GM12874 (cell line): ENCODE results near the gene CACNA1C.

Source experiments
- TF ChIP-seq, protein P1 (sequence below): IDR thresholded peaks from 2 replicates; pipeline ENCODE4 v1.5.1; 2011; ENCODE audit warnings: low read depth, mild to moderate bottlenecking, control low read depth, low read length, moderate library complexity; ENCODE audit not compliant: insufficient read depth

CACNA1C gene

GRCh38 chr12:2013086-2013485 lies 39.7 kb upstream of the CACNA1C start:
- TF ChIP-seq, protein P1, sequence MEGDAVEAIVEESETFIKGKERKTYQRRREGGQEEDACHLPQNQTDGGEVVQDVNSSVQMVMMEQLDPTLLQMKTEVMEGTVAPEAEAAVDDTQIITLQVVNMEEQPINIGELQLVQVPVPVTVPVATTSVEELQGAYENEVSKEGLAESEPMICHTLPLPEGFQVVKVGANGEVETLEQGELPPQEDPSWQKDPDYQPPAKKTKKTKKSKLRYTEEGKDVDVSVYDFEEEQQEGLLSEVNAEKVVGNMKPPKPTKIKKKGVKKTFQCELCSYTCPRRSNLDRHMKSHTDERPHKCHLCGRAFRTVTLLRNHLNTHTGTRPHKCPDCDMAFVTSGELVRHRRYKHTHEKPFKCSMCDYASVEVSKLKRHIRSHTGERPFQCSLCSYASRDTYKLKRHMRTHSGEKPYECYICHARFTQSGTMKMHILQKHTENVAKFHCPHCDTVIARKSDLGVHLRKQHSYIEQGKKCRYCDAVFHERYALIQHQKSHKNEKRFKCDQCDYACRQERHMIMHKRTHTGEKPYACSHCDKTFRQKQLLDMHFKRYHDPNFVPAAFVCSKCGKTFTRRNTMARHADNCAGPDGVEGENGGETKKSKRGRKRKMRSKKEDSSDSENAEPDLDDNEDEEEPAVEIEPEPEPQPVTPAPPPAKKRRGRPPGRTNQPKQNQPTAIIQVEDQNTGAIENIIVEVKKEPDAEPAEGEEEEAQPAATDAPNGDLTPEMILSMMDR = no peak

DNA sequence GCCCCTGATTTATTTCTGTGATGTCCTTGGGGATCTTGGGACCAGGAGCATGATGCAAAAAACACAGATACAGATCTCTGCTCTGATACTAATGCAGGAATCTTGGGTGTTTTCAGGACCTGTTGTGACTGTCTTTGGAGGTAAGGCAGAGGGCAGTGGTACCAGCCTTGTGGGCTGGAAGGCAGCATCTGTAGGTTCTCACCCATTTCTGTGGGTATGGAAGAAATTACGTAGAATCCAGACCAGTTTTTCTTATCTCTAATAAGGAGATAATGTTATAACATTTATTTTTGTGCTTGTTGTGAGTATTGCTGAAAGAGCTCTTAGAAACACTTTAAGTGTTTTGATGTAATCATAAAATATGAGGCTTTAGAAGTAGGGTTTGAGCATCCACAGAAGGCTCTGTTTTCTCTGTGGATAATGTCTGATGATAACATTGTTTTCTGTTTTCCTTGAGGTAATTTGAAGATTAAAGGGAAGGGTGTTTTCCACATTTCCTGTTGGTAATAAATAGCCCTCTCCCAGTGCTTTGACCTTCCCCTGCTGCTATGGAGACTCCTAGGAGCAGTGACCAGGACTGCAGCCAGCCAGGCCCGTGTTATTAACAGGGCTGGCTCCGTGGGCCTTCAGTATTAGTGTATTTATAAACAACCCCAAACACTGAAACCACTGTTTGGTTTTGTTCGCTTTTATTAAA lies 39.1 kb upstream of the CACNA1C start:
- TF ChIP-seq, protein P1 = no peak

DNA sequence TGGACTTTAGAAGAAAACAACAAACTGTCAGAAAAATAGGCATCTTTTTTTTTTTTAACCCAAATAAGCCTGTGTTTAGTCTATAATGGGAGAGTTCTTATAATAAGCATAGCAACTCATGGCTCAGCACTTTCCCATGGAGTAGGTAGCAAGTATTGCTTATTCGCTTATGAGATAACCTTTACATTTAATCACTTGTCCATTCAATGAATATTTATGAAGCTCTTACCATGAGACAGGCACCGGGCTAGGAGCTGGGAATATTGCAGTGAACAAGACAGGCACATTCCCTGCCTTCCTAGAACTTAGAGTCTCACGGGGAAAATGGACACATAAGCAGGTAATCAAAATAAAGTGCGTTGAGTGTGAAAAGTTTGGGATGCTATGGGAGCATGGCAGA lies 38.6 kb upstream of the CACNA1C start:
- TF ChIP-seq, protein P1 = no peak

GRCh38 chr12:2016862-2017545 lies 35.8 kb upstream of the CACNA1C start:
- TF ChIP-seq, protein P1 = no peak

DNA sequence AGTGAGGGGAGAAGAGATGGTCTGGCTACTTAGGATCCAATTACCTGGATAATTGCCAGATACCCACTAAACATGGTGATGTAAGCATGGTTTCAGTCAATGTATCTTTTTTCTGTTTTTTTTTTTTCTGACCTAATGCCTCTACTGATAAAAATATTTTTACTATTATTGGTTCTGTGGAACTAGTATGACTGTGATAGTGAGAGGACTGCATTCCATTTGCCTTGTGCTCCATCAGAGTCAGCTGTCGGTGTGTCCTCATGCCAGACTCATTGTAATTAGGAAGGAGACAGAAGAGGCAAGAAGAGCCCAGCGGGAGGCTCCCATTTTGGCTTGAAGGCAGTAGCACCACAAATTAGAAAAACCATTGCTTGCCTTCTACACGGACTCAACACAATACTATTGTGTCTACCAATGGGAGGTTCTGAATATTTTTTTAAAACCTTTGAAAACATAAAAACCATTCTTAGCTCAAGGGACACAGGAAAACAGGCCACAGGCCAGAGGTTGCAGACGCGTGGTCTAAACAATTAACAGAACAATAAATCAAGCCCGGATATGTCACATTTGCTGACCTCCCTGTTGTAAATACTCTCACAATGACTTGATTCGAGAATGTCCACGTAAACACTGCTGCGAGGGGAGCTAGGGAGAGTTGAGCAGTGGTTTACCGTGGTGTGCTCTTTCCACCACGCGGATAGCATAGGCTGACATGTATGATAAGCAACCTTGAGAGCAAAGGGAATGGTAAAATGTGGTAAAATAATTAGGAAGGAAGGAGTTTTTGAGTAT lies 35.0 kb upstream of the CACNA1C start:
- TF ChIP-seq, protein P1 = no peak

- TF ChIP-seq, protein P1 = no peak
Measured at GRCh38 chr12:2018391-2018790, 34.4 kb upstream of the CACNA1C start.

DNA sequence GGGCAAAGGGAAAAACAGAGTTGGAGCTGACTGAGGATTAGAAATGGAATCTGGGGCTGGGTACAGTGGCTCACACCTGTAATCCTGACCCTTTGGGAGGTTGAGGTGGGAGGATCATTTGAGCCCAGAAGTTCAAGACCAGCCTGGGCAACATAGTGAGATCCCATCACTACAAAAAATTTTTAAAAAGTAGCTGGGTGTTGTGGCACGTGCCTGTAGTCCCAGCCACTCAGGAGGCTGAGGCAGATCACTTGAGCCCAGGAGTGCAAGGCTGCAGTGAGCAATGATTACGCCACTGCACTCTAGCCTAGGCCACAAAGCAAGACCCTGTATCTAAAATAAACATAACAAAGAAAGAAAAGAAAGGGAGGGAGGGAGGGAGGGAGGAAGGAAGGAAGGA lies 33.7 kb upstream of the CACNA1C start:
- TF ChIP-seq, protein P1 = no peak
